SK-N-SH treated with all-trans-retinoic acid at 6 μM for 48 hours (cell line): ENCODE results near the gene KSR2.

Source experiments
- ATAC-seq: fragments of 200-7000 bp; cut with Tn5 transposase; 3 replicates; pipeline ENCODE4 v1.9.1; 2020; ENCODE audit warnings: mild to moderate bottlenecking, moderate library complexity
- ARNTL ChIP-seq: fragments of 450-650 bp; formaldehyde crosslinking; IDR thresholded peaks from 2 replicates; pipeline ENCODE4 v1.5.0; 2020; ENCODE audit warnings: low read depth, mild to moderate bottlenecking, moderate library complexity, borderline replicate concordance
- CSDC2 ChIP-seq: fragments of 250-450 bp; sonication (Bioruptor Pico); IDR thresholded peaks from 2 replicates; pipeline ENCODE4 v1.5.0; 2020; ENCODE audit warnings: mild to moderate bottlenecking, moderate library complexity
- ESRRG ChIP-seq: fragments of 250-450 bp; sonication (Bioruptor Pico); IDR thresholded peaks from 2 replicates; pipeline ENCODE4 v1.6.1; 2021; ENCODE audit warnings: mild to moderate bottlenecking
- GLIS3 ChIP-seq: fragments of 250-450 bp; sonication (Bioruptor Pico); IDR thresholded peaks from 2 replicates; pipeline ENCODE4 v1.5.0; 2020; ENCODE audit warnings: mild to moderate bottlenecking, moderate library complexity
- ISL1 ChIP-seq: fragments of 250-450 bp; sonication (Bioruptor Pico); IDR thresholded peaks from 2 replicates; pipeline ENCODE4 v2.1.2; 2022; ENCODE audit warnings: mild to moderate bottlenecking, moderate library complexity
- OSR1 ChIP-seq: fragments of 250-450 bp; sonication (Bioruptor Pico); IDR thresholded peaks from 2 replicates; pipeline ENCODE4 v1.8.0; 2022; ENCODE audit warnings: moderate library complexity, mild to moderate bottlenecking, inconsistent platforms
- PPARA ChIP-seq: fragments of 250-450 bp; sonication (Bioruptor Pico); IDR thresholded peaks from 2 replicates; pipeline ENCODE4 v1.5.0; 2020; ENCODE audit warnings: mild to moderate bottlenecking, borderline replicate concordance
- TOX ChIP-seq: fragments of 250-450 bp; sonication (Bioruptor Pico); IDR thresholded peaks from 2 replicates; pipeline ENCODE4 v1.8.0; 2021; ENCODE audit warnings: mild to moderate bottlenecking, moderate library complexity, borderline replicate concordance
- ZC3H10 ChIP-seq: fragments of 250-450 bp; sonication (Bioruptor Pico); IDR thresholded peaks from 2 replicates; pipeline ENCODE4 v1.5.1; 2021; ENCODE audit warnings: mild to moderate bottlenecking, moderate library complexity
- ZFP3 ChIP-seq: fragments of 250-450 bp; sonication (Bioruptor Pico); IDR thresholded peaks from 2 replicates; pipeline ENCODE4 v1.5.0; 2020; ENCODE audit warnings: mild to moderate bottlenecking, moderate library complexity
- ZFP30 ChIP-seq: fragments of 450-650 bp; formaldehyde crosslinking; IDR thresholded peaks from 2 replicates; pipeline ENCODE4 v1.5.0; 2022; ENCODE audit warnings: mild to moderate bottlenecking, moderate library complexity
- ZNF565 ChIP-seq: fragments of 450-650 bp; formaldehyde crosslinking; conservative IDR thresholded peaks from 2 replicates; pipeline ENCODE4 v1.5.0; 2020; ENCODE audit warnings: low read depth, mild to moderate bottlenecking, moderate library complexity
- ZNF70 ChIP-seq: fragments of 450-650 bp; formaldehyde crosslinking; IDR thresholded peaks from 2 replicates; pipeline ENCODE4 v1.5.0; 2020; ENCODE audit warnings: mild to moderate bottlenecking, moderate library complexity
- ZNF8 ChIP-seq: fragments of 450-650 bp; formaldehyde crosslinking; IDR thresholded peaks from 2 replicates; pipeline ENCODE4 v1.5.0; 2020; ENCODE audit warnings: mild to moderate bottlenecking, moderate library complexity
- TF ChIP-seq, protein P1 (sequence below): fragments of 250-450 bp; sonication (Bioruptor Pico); IDR thresholded peaks from 2 replicates; pipeline ENCODE4 v1.5.0; 2020; ENCODE audit warnings: mild to moderate bottlenecking, moderate library complexity
- TF ChIP-seq, protein P2 (sequence below): fragments of 250-450 bp; sonication (Bioruptor Pico); IDR thresholded peaks from 2 replicates; pipeline ENCODE4 v1.8.0; 2021; ENCODE audit warnings: low read depth, mild to moderate bottlenecking, moderate library complexity, borderline replicate concordance
- TF ChIP-seq, protein P3 (sequence below): fragments of 250-450 bp; sonication (Bioruptor Pico); IDR thresholded peaks from 2 replicates; pipeline ENCODE4 v1.8.0; 2020; ENCODE audit warnings: mild to moderate bottlenecking, moderate library complexity, borderline replicate concordance
- TF ChIP-seq, protein P4 (sequence below): fragments of 250-450 bp; sonication (Bioruptor Pico); IDR thresholded peaks from 2 replicates; pipeline ENCODE4 v1.5.1; 2021; ENCODE audit warnings: mild to moderate bottlenecking, moderate library complexity
- TF ChIP-seq, protein P5 (sequence below): fragments of 250-450 bp; sonication (Bioruptor Pico); IDR thresholded peaks from 2 replicates; pipeline ENCODE4 v1.5.1; 2020; ENCODE audit warnings: low read depth, mild to moderate bottlenecking, moderate library complexity

The KSR2 gene

DNA sequence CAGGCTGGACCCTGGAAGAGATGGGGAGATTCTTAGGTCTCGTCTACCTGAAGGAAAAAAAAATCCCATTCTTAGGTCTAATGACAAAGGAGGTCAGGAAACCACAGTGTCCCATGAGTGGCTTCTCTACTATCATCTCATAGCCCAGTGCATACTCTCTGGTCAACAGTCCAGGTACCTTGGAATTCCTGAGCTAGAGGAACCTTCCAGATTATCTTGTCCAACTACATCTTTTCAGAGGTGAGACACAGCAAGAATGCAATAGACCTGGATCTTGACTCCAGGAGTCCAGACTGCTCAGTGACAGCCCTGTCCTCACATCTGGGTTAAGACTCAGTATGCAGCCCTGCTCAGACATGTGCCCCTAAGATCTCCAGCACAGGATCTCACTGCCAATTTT lies 429.9 kb downstream of the KSR2 start (continued):
- TF ChIP-seq, protein P1, sequence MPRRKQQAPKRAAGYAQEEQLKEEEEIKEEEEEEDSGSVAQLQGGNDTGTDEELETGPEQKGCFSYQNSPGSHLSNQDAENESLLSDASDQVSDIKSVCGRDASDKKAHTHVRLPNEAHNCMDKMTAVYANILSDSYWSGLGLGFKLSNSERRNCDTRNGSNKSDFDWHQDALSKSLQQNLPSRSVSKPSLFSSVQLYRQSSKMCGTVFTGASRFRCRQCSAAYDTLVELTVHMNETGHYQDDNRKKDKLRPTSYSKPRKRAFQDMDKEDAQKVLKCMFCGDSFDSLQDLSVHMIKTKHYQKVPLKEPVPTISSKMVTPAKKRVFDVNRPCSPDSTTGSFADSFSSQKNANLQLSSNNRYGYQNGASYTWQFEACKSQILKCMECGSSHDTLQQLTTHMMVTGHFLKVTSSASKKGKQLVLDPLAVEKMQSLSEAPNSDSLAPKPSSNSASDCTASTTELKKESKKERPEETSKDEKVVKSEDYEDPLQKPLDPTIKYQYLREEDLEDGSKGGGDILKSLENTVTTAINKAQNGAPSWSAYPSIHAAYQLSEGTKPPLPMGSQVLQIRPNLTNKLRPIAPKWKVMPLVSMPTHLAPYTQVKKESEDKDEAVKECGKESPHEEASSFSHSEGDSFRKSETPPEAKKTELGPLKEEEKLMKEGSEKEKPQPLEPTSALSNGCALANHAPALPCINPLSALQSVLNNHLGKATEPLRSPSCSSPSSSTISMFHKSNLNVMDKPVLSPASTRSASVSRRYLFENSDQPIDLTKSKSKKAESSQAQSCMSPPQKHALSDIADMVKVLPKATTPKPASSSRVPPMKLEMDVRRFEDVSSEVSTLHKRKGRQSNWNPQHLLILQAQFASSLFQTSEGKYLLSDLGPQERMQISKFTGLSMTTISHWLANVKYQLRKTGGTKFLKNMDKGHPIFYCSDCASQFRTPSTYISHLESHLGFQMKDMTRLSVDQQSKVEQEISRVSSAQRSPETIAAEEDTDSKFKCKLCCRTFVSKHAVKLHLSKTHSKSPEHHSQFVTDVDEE (CRISPR knock-in tag): no peak
- TF ChIP-seq, protein P2, sequence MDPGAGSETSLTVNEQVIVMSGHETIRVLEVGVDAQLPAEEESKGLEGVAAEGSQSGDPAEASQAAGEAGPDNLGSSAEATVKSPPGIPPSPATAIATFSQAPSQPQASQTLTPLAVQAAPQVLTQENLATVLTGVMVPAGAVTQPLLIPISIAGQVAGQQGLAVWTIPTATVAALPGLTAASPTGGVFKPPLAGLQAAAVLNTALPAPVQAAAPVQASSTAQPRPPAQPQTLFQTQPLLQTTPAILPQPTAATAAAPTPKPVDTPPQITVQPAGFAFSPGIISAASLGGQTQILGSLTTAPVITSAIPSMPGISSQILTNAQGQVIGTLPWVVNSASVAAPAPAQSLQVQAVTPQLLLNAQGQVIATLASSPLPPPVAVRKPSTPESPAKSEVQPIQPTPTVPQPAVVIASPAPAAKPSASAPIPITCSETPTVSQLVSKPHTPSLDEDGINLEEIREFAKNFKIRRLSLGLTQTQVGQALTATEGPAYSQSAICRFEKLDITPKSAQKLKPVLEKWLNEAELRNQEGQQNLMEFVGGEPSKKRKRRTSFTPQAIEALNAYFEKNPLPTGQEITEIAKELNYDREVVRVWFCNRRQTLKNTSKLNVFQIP (CRISPR knock-in tag): no peak
- TF ChIP-seq ARNTL (CRISPR knock-in tag) (no peak), ZNF565 (no peak), TOX (CRISPR knock-in tag) (no peak)

DNA sequence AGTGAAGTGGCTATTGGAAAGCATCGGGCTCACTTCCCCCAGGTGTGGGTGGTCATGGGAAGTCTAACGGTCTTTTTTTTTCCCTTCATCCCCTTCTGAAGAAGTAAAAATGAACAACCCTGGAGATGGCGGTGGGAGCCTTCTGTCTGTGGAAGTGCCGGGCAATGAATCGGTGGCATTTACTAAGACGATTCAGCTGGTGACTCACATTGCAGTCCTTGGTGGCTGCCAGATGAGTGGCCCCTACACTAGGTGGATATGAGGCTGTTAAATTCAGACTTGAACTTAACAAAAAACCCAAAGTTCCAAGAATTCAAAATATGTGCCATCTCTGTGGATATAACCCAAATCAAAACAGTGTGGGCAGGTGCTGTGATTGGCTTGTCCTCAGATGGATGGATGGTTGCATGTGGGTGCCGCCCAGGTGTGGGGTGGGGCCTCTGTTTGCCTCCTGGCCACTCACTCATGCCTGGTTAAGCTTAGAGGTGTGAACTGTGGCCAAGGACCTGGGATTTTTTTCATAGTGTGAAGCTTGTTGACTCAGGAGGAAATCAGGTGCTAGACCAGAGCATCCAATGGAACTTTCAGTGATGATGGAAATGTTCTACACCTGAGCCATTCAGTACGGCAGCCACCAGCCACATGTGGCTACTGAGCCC lies 430.6 kb downstream of the KSR2 start:
- ATAC-seq: no peak
- no peak for TF ChIP-seq ZC3H10

DNA sequence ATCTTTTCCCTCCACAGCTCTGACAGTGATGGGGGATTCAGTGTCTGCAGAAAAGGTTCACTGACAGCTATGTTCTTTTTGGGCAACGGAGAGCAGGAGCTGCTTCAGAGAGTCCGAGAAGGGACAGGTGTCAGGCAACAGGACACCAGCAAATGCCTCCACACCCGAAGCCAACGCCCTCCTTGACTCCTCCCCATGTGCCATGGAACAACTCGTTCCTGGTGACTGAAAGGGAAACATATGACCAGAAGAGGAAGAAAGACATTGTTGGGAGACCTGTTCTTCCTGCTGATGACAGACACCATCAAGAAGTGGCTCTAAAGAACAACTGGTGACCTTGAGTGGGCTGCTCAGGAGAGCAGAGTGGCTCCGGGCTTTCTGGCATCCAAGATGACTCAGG lies 435.1 kb downstream of the KSR2 start:
- no peak for TF ChIP-seq ZNF70 (CRISPR knock-in tag)
- TF ChIP-seq, protein P1 (CRISPR knock-in tag): no peak
- TF ChIP-seq TOX (CRISPR knock-in tag): no peak
- TF ChIP-seq, protein P2 (CRISPR knock-in tag): no peak
- TF ChIP-seq ZNF565: no peak
- no peak for TF ChIP-seq ISL1 (CRISPR knock-in tag)
- no peak for TF ChIP-seq OSR1 (CRISPR knock-in tag)
- TF ChIP-seq ZFP30 (CRISPR knock-in tag): no peak
- TF ChIP-seq ESRRG (CRISPR knock-in tag): no peak
- no peak for TF ChIP-seq ARNTL (CRISPR knock-in tag)
- TF ChIP-seq, protein P3, sequence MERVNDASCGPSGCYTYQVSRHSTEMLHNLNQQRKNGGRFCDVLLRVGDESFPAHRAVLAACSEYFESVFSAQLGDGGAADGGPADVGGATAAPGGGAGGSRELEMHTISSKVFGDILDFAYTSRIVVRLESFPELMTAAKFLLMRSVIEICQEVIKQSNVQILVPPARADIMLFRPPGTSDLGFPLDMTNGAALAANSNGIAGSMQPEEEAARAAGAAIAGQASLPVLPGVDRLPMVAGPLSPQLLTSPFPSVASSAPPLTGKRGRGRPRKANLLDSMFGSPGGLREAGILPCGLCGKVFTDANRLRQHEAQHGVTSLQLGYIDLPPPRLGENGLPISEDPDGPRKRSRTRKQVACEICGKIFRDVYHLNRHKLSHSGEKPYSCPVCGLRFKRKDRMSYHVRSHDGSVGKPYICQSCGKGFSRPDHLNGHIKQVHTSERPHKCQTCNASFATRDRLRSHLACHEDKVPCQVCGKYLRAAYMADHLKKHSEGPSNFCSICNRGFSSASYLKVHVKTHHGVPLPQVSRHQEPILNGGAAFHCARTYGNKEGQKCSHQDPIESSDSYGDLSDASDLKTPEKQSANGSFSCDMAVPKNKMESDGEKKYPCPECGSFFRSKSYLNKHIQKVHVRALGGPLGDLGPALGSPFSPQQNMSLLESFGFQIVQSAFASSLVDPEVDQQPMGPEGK: no peak
- no peak for TF ChIP-seq PPARA (CRISPR knock-in tag)
- TF ChIP-seq, protein P4, sequence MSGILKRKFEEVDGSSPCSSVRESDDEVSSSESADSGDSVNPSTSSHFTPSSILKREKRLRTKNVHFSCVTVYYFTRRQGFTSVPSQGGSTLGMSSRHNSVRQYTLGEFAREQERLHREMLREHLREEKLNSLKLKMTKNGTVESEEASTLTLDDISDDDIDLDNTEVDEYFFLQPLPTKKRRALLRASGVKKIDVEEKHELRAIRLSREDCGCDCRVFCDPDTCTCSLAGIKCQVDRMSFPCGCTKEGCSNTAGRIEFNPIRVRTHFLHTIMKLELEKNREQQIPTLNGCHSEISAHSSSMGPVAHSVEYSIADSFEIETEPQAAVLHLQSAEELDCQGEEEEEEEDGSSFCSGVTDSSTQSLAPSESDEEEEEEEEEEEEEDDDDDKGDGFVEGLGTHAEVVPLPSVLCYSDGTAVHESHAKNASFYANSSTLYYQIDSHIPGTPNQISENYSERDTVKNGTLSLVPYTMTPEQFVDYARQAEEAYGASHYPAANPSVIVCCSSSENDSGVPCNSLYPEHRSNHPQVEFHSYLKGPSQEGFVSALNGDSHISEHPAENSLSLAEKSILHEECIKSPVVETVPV (CRISPR knock-in tag): no peak
- no peak for TF ChIP-seq ZFP3 (CRISPR knock-in tag)
- no peak for TF ChIP-seq CSDC2 (CRISPR knock-in tag)
- TF ChIP-seq GLIS3 (CRISPR knock-in tag): no peak
- TF ChIP-seq, protein P5, sequence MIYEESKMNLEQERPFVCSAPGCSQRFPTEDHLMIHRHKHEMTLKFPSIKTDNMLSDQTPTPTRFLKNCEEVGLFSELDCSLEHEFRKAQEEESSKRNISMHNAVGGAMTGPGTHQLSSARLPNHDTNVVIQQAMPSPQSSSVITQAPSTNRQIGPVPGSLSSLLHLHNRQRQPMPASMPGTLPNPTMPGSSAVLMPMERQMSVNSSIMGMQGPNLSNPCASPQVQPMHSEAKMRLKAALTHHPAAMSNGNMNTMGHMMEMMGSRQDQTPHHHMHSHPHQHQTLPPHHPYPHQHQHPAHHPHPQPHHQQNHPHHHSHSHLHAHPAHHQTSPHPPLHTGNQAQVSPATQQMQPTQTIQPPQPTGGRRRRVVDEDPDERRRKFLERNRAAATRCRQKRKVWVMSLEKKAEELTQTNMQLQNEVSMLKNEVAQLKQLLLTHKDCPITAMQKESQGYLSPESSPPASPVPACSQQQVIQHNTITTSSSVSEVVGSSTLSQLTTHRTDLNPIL (CRISPR knock-in tag): no peak
- TF ChIP-seq ZNF8 (CRISPR knock-in tag): no peak
- ATAC-seq: no peak
